ENCODE data around the gene PPM1N. TPM values are rescaled to one million over a fixed set of nuclear protein-coding genes. Genes with fewer than 3 reads are reported as not detected.

Gene PPM1N
- total RNA-seq, 1 donor from 2014 or later = 0.67 TPM

GRCh38 chr19:45478454-45479238 is 19.6 kb upstream of the PPM1N start:
- DNase-seq (peak; percentile 88), ATAC-seq (peak; percentile 94)
- no peaks in the 10 kb centered on the region for H3K36me3 ChIP-seq
- peaks cover 4% of the 10 kb centered on the region for H3K27me3 ChIP-seq
- peak overlapping the region; percentile 50 for H3K4me3 ChIP-seq
- intact Hi-C loops (cut with DNase I) = loop anchor here (2.0 kb wide), 1 partner anchor 38 kb away; no protein-coding TSS in a partner anchor
- no peaks in the 10 kb centered on the region for H3K9me3 ChIP-seq
- peaks cover 6% of the 10 kb centered on the region for H3K4me1 ChIP-seq
- TF ChIP-seq, protein P1, sequence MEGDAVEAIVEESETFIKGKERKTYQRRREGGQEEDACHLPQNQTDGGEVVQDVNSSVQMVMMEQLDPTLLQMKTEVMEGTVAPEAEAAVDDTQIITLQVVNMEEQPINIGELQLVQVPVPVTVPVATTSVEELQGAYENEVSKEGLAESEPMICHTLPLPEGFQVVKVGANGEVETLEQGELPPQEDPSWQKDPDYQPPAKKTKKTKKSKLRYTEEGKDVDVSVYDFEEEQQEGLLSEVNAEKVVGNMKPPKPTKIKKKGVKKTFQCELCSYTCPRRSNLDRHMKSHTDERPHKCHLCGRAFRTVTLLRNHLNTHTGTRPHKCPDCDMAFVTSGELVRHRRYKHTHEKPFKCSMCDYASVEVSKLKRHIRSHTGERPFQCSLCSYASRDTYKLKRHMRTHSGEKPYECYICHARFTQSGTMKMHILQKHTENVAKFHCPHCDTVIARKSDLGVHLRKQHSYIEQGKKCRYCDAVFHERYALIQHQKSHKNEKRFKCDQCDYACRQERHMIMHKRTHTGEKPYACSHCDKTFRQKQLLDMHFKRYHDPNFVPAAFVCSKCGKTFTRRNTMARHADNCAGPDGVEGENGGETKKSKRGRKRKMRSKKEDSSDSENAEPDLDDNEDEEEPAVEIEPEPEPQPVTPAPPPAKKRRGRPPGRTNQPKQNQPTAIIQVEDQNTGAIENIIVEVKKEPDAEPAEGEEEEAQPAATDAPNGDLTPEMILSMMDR (IDR thresholded peaks at IDR 0.05) = peak; percentile 96
- peak overlapping the region; percentile 98 for H3K27ac ChIP-seq

GRCh38 chr19:45483033-45483432 is 15.2 kb upstream of the PPM1N start:
- Histone ChIP-seq H3K36me3 (no peaks in the 10 kb centered on the region), H3K9me3 (no peaks in the 10 kb centered on the region), H3K4me3 (no peak overlapping the region), H3K27ac (no peak overlapping the region), H3K27me3 (no peaks in the 10 kb centered on the region), H3K4me1 (peaks cover 7% of the 10 kb centered on the region)
- DNase-seq (no peak), ATAC-seq (no peak)
- TF ChIP-seq, protein P1 (IDR thresholded peaks at IDR 0.05) = no peak
- intact Hi-C loops (cut with DNase I) = no loop called here

DNA sequence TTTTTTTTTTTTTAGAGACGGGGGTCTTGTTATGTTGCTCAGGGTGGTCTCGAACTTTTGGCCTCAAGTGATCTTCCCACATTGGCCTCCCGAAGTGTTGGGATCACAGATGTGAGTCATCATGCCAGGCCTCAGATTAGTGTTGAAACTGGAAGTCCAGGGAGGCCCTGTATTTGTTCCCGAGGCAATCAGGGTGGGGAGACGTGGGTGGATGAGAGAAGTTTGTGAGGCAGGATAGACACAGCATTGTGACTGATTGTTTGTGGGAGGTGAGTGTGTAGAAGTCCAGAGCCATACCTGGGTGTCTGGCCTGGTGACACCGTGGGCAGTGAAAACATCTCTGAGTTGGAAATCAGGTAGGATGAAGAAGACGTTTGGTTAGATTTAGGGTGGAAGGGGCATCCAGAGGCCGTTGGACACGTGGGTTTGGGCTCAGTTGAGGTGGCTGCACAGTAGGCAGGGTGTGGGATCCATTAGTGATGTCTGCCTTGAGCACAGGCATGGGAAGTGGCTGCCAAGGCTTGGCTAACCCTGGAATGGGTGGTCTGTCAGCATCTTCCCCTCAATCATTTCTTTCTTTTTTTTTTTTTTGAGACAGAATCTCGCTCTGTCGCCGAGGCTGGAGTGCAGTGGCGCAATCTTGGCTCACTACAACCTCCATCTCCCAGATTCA is 13.8 kb upstream of the PPM1N start:
- Histone ChIP-seq H3K4me3 (no peak overlapping the region), H3K27ac (no peak overlapping the region), H3K4me1 (peaks cover 4% of the 10 kb centered on the region), H3K9me3 (no peaks in the 10 kb centered on the region), H3K27me3 (no peaks in the 10 kb centered on the region), H3K36me3 (no peaks in the 10 kb centered on the region)
- TF ChIP-seq, protein P1 (IDR thresholded peaks at IDR 0.05) = no peak
- ATAC-seq (no peak), DNase-seq (no peak)
- intact Hi-C loops (cut with DNase I) = no loop called here

GRCh38 chr19:45485305-45486077 is 12.8 kb upstream of the PPM1N start:
- DNase-seq (peak; percentile 99), ATAC-seq (peak; percentile 99)
- Histone ChIP-seq H3K27me3 (no peaks in the 10 kb centered on the region), H3K4me1 (peaks cover 4% of the 10 kb centered on the region), H3K9me3 (no peaks in the 10 kb centered on the region), H3K36me3 (no peaks in the 10 kb centered on the region), H3K4me3 (peak overlapping the region; percentile 81), H3K27ac (peak overlapping the region; percentile 63)
- TF ChIP-seq, protein P1 (IDR thresholded peaks at IDR 0.05) = peak; percentile 78
- intact Hi-C loops (cut with DNase I) = no loop called here

DNA sequence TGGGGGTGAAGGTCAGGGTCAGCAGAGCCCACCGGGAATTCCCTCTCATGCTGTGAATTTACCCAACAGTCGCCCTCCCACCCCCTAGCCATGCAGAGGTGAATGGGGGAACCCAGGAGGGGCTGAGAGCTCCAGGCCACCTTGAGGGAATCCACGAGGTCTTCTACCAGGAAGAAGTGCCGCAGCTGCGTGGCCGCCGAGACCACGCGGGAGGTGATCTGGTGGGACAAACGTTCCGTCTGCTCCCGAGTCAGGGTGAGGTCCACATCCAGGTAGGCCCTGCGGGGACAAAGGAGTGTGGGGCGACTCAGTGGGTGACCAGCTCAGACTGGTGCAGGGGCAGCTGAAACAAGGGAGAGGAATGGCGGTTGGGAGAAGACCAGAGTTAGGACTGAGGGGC is 9.5 kb upstream of the PPM1N start:
- H3K36me3 ChIP-seq = no peaks in the 10 kb centered on the region
- H3K9me3 ChIP-seq = no peaks in the 10 kb centered on the region
- H3K27me3 ChIP-seq = no peaks in the 10 kb centered on the region
- ATAC-seq = no peak
- no peak overlapping the region for H3K4me3 ChIP-seq
- H3K27ac ChIP-seq = no peak overlapping the region
- H3K4me1 ChIP-seq = peaks cover 10% of the 10 kb centered on the region
- intact Hi-C loops (cut with DNase I) = no loop called here
- TF ChIP-seq, protein P1 (IDR thresholded peaks at IDR 0.05) = no peak
- DNase-seq = no peak

Data from upper lobe of right lung (tissue), 1 donor.